ENCODE results near the gene NSUN4.
"Not testable (repeated sequence)": the region's sequence is repeated elsewhere in the genome, so short reads cannot be mapped to it uniquely, and the experiment has no call there.

NSUN4 gene

DNA sequence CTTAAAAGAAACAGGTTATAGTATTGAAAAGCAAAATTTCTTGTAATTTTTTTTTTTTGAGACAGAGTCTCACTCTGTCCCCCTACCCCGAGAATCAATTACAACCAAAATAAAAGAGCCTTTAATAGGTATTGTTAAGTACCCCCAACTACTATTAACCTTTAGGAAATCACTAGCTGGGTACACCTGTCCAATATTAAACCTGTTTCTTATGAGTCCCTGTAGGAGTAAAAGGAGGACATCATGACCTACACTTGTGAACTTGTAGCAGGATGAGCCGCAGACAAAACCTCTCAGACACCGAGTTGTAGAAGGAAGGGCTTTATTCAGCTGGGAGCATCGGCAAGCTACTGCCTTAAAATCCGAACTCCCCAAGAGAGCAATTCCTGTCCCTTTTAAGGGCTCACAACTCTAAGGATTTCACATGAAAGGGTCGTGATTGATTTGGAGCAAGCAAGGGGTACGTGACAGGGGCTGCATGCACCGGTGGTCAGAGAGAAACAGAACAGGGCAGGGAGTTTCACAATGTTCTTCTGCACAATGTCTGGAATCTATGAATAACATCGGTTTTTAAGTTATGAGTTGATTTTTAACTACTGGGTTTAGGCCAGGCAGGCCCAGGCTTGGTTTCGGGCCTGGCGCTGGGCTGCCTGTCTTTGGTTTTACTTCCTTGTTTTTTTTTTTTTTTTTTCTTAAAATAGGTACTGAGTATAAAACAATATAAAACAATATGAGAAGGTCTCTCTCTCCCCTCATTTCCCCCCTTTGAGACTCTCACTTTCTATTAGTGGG lies 15.1 kb upstream of the NSUN4 start:
- DNase-seq (ENCODE audit: insufficient read length, low spot score), result not testable (repeated sequence)
- FAIRE-seq, result peak; percentile 33
- peak; percentile 55 for TF ChIP-seq PAX5 (IDR thresholded peaks at IDR 0.05; ENCODE audit: insufficient read depth, low read length, severe bottlenecking)
- peak; percentile 3; the same call in 1 of the 2 replicates for TF ChIP-seq SPI1 (IDR thresholded peaks at IDR 0.05; ENCODE audit: low read depth, low read length)

DNA sequence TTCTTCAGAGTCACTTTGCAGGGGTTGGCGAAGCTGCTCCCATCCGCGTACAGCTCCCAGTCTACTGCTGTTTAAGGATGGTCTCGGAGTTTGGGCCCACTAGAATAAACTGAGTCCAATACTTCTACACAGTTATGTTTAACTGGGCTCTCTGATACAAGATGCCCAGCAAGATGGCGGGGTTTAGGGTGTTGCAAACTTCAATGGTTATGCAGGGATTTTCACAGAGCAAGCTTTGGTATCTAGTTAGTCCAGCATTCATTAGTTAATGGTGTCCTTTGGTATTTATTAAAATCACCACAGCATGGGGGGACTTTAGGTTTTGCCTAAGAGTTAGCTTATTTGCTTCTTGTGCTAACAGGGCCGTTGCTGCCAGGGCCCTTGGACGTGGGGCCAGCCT lies 12.4 kb upstream of the NSUN4 start:
- not testable (repeated sequence) for DNase-seq (ENCODE audit: insufficient read length, low spot score); FAIRE-seq

- DNase-seq (ENCODE audit: insufficient read length, low spot score); FAIRE-seq: not testable (repeated sequence)
These were observed 10.8 kb upstream of the NSUN4 start for GRCh38 chr1:46329807-46330206.

- not testable (repeated sequence) for FAIRE-seq; DNase-seq (ENCODE audit: insufficient read length, low spot score)
These were observed 10.2 kb upstream of the NSUN4 start for GRCh38 chr1:46330381-46330780.

- FAIRE-seq, result peak; percentile 52
- DNase-seq (ENCODE audit: insufficient read length, low spot score), result not testable (repeated sequence)
These were observed 8.6 kb upstream of the NSUN4 start for GRCh38 chr1:46331786-46332540.

- TF ChIP-seq PAX5 (IDR thresholded peaks at IDR 0.05; ENCODE audit: insufficient read depth, low read length, severe bottlenecking) (no peak), TAF1 (IDR thresholded peaks at IDR 0.05; ENCODE audit: low read depth, low read length) (no peak), POLR2AphosphoS5 (IDR thresholded peaks at IDR 0.05; ENCODE audit: low read depth, low read length) (peak; percentile 56; the same call in 1 of the 2 replicates), POU2F2 (IDR thresholded peaks at IDR 0.05; ENCODE audit: low read depth, low read length) (peak; percentile 70; the same call in 1 of the 2 replicates), POLR2A (IDR thresholded peaks at IDR 0.05; ENCODE audit: low read depth, low read length) (peak; percentile 66; the same call in 1 of the 2 replicates), SPI1 (IDR thresholded peaks at IDR 0.05; ENCODE audit: low read depth, low read length) (no peak)
- peak; percentile 92 for FAIRE-seq
- no peak for DNase-seq (ENCODE audit: insufficient read length, low spot score)
These were observed 7.1 kb upstream of the NSUN4 start for GRCh38 chr1:46333300-46334029.

- no peak for FAIRE-seq
- no peak for DNase-seq (ENCODE audit: insufficient read length, low spot score)
- no peak for TF ChIP-seq POLR2AphosphoS5 (IDR thresholded peaks at IDR 0.05; ENCODE audit: low read depth, low read length)
- no peak for TF ChIP-seq SPI1 (IDR thresholded peaks at IDR 0.05; ENCODE audit: low read depth, low read length)
- no peak; the same call in 1 of the 2 replicates for TF ChIP-seq POLR2A (IDR thresholded peaks at IDR 0.05; ENCODE audit: low read depth, low read length)
- no peak for TF ChIP-seq TAF1 (IDR thresholded peaks at IDR 0.05; ENCODE audit: low read depth, low read length)
- no peak for TF ChIP-seq POU2F2 (IDR thresholded peaks at IDR 0.05; ENCODE audit: low read depth, low read length)
- TF ChIP-seq PAX5 (IDR thresholded peaks at IDR 0.05; ENCODE audit: insufficient read depth, low read length, severe bottlenecking), result no peak
These were observed 6.6 kb upstream of the NSUN4 start for GRCh38 chr1:46334030-46334384.

DNA sequence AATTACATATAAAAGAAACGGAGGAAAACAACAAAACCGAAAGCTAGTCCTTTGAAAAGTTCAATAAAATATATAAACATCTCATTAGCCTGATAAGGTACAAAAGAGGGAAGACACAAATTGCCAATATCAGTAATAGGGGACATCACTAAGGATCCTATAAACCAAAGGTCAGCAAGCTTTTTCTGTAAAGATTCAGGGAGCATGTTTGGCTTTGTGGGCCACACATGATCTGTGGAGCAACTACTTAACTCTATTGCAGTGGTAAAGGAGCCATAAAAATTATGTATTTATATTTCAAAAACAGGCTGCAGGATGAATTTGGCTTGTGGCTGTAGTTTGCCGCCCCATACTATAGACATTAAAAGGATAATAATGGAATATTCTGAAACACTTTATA lies 5.5 kb upstream of the NSUN4 start:
- TF ChIP-seq TAF1 (IDR thresholded peaks at IDR 0.05; ENCODE audit: low read depth, low read length) (no peak), PAX5 (IDR thresholded peaks at IDR 0.05; ENCODE audit: insufficient read depth, low read length, severe bottlenecking) (no peak), POU2F2 (IDR thresholded peaks at IDR 0.05; ENCODE audit: low read depth, low read length) (no peak), POLR2AphosphoS5 (IDR thresholded peaks at IDR 0.05; ENCODE audit: low read depth, low read length) (no peak), POLR2A (IDR thresholded peaks at IDR 0.05; ENCODE audit: low read depth, low read length) (no peak), SPI1 (IDR thresholded peaks at IDR 0.05; ENCODE audit: low read depth, low read length) (no peak)
- FAIRE-seq (no peak), DNase-seq (ENCODE audit: insufficient read length, low spot score) (no peak)

GRCh38 chr1:46337409-46337808 lies 3.2 kb upstream of the NSUN4 start:
- FAIRE-seq; DNase-seq (ENCODE audit: insufficient read length, low spot score): not testable (repeated sequence)

DNA sequence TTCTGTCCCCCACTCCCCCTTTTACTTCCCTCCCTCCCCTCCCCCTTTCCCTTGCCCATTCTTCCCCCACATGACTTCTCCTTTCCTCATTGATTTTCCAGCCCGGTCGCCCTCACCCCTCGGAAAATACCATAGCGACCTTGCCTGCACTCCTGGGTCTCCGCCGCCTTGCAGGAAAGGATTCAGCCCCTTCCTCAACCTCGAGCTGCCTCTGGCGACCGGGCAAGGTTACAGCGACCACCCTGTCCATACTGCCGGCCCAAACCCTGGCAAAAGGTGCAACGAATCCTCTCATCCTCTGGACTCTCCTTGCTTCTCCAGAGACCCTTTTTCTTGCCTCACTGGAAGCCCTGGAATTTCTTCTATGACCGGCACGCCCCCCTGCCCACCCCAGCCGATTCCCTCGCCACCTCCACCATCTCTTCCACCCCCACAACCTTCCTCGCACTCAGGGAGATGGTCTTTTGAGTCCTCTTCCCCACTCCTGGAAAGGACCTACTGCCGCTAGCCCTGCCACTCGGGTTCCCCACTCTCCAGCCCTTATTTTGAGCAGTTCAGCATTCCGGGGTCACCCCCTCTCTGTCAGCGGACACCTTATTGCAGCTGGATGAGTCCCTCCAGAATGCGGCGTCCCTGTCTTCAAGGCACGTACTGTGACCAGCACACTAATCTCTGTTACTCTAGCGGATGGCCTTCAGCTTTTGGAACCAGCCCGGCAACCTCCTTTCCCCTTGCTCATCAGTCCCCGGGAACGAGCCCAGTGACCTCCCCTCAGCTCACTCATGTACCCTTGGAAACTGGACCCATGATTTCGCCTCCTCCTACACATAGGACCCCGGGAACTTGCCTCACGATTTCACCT lies 846 bp downstream of the NSUN4 start:
- TF ChIP-seq POU2F2 (IDR thresholded peaks at IDR 0.05; ENCODE audit: low read depth, low read length), result no peak
- TF ChIP-seq PAX5 (IDR thresholded peaks at IDR 0.05; ENCODE audit: insufficient read depth, low read length, severe bottlenecking), result no peak
- no peak for TF ChIP-seq POLR2A (IDR thresholded peaks at IDR 0.05; ENCODE audit: low read depth, low read length)
- FAIRE-seq (no peak), DNase-seq (ENCODE audit: insufficient read length, low spot score) (no peak)

Measured in GM12891 (cell line).